Fibroblast of skin of right biceps (primary cell): Measurements from ENCODE around the gene PRKN.

ENCODE experiments used
- DNase-seq: peaks from one replicate; pipeline ENCODE4 v3.0.0-alpha.2; 2013

The PRKN gene

DNA sequence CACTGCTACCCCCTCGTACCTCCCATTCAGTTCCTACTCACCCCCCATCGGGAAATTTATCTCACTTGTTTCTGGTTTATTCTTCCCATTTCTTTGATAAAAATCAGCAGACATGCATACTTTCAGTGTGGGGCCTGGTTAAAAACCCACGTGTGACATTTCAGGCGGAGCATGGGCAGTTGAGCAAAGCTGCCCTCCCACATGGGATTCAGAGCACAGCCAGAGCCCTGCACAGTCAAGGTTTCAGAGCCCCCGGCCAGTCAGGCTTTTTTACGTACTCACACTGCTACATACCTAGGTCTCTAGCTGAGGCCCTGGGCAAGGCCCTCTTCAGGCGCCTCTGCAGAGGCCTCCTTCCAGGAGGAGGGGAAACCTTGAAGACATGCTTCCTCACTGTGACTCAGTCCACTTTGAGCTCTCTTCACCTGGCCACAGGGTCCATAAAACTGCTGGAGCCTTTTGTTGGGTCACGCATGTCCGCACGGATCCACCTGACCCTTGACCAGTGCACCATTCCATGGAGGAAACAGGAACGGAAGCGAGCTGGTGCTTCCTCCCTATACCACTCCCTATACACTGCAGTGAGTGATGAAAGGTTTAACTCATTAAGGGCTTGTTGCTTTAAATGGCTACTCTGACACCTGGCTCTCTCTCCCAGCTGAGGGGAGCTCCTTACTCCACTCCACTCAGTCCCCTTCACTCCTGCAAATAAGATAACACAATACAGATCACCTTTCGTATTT lies 713.3 kb downstream of the PRKN start:
- DNase-seq = no peak

DNA sequence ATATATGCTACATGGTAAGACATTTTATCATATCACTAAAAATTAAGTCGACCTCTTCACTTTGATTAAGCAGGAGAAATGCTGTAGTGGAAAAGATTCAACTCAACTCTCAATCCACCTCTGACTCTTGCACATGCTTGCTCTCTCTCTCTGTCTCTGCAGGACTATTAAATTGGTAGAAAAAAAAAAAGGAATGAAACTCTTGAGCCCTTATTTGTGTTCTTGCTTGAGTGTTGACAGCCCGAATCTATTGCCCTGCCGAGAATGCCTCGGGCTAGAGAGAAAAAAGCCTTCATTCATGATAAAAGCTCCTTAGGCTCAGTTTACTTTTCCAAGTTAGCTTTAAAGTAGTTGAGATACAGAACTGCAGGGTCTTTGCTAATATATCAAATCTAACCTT lies 722.2 kb downstream of the PRKN start:
- DNase-seq = no peak

DNA sequence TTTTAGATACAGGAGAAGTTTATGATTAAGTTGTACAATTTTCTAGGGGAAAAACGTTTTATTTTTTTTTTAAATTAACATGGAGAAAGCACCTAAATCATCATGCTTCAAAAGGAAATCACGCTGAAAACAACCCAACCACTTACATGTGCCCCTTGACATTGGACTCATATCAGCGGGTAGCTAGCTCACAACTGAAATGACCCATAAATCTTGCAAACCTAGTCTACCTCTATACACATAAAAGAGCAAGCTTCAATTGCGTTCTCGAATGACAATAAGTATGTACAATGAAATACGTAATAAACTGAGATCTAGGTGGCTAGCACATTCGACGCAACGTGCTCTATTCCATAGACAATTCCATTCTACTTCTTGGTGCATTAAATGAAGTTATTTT lies 730.8 kb downstream of the PRKN start:
- no peak for DNase-seq

DNA sequence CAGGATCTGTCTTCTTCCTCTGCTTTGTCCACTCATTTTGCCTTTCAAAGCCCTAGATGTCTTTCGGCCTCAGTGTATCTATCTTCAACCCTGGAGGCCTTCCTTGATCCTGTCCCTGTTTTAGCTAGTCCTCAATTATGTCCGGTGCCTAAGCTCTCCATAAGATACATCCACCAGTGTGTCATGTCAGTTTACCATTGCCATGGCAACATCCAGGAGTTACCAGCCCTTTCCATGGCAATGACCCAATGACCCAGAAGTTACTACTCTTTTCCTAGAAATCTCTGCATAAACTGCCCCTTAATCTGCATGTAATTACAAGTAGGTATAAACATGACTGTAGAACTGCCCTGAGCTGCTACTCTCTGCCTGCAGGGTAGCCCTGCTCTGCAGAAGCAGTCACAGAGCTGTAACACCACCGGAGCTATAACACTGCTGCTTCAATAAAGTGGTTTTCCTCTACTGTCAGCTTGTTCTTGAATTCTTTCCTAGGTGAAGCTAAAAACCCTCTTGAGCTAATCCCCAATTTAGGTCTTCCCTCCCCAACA lies 741.6 kb downstream of the PRKN start:
- DNase-seq = no peak

DNA sequence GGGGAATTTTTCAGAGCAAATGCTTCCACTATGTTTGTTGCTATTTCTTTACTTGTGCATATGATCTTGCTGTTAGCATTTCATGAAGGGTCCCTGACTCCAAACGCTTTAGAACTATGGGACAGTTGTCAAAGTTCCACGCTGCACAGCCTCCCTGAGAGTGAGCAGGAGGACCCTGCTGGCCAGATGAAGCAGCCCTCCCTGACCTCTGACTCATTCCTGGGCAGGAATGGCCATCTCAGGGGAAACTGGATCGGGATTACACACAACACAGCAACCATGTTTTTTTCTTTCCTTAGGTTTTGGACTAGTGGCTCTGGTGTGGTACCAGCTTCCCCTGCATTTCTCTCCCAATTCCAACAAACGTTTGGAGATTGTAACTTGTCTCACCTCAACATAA lies 742.9 kb downstream of the PRKN start:
- no peak for DNase-seq

DNA sequence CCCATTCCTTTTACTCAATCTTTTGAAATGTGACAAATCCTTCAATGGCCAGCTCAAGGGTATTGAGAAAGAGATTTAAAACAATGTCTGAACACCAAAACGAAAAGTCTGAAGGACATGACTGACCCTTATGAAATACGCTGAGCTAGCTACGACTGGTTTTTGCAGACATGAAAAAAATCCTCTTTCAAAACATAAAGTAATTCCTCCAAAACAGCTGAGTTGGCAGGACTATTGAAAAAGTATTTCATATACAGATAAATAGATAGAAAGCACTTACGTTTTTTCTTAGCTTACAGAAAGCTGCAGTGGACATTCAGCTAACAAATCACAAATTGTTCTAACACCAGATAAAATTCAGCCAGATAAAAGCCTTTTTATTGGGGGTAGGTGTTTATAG lies 751.0 kb downstream of the PRKN start:
- DNase-seq = no peak

DNA sequence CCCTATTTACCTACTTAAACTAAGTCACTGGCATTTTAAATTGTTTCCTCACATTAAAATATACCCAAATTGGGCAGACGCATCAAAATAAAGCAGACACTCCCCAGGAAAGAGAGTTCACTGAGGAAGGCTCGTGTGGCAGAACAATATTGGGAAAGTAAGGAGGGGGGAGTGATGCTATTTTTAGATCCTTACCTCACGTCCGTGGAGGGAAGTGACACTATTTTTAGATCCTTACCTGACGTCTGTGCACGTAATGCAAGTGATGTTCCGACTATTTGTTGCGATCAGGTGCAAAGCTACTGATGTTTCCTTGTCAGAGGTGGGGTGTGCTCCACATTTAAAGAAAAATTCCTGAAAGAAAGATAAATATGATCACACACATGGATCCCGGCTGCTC lies 754.5 kb downstream of the PRKN start:
- no peak for DNase-seq

DNA sequence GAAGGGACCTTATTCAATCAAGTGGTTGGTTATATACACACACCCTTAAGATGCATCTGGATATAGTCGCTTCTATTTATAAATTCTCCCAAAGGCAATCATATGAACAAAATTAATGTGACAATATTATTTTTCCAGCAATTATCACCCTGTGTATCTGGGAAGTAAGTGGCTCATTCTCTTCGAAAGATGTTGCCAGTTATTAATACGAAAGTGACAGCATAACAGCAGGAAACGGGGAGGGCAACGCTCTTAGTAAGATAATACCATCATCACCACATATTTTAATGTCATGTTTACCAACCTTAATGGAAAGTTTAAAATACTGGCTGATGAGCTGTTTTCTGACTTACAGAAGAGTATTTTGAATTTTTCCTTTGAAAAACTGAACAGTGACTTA lies 756.5 kb downstream of the PRKN start:
- no peak for DNase-seq

DNA sequence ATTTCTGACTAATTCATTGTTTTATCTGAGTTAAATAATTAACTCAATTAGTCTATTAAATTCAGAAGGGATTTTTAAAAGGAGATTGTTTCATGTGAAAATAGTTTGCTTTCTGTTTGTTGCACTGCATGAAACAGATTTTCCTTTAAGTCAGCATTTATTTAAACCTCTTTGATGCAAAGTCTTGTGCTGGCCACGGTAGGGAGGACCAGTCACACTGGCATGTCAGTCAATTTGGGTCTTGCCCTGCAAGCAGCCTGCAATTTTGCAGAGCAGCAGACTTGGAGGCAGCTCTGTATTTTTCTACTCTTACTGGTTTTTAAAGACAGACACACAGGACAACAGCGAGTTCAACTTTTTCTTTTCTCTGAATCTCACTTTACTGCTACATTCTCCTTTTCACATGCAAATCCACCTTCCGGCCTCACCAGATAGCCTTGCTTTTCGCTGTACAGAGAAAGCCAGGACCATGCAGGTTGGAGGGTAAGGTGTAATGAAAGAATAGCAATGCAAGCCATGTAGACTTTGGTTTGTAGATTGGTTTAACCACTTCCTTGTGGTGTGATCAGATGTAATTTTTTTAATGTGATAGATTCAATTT lies 763.8 kb downstream of the PRKN start:
- DNase-seq = no peak

DNA sequence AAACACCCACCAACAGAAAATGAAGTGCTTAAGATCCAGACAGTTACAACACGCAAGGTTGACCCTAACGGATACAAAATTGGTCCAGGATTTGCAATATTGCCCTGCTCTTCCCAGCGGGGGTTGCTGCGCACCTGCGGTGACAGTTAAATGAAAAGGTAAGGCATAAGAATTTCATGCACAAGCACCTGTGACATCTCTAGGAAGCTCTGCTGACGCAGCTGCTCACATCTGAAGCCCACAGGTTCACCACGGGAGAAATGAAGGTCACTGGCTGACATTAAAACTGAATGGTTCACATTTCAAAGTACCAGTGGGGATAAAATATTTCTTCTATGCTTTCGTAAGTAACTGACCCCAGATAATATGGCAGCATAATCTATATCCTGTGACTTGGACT lies 764.4 kb downstream of the PRKN start:
- no peak for DNase-seq

DNA sequence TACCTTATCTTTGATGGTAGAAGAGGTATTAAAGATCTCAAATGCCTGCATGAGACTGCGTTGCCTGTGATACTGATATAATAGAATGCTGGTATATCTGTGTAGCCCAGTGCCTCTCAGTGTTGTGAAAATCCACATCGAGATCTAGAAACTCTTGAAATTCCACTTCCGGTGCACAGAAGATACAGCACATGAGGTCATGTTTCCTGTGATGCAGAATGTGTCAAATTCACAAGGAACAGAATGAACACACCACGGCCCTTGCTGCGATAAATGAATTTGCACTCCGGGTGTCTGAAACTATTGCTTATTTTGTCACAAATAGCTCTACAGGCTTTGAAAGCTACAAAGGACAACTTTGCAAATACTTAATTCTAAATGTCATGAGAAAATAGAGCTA lies 765.8 kb downstream of the PRKN start:
- no peak for DNase-seq

DNA sequence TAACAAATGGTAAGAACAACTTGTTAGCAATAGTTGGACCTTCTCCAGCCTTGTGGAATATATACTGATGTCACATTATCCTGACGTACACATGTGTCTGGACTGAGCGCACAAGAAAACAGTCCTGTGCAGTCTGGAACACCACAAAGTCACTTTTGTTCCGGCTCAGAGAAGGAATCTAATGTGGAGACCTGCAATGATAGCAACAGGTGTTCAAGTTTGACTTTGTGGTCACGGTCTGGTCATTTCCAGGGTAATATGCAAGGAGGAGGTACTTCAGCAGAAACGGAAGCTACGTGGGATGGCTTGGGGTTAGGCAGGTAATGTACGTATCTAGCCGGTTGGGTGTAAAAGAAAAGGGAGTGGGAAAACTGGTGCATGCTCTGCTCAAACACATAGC lies 766.5 kb downstream of the PRKN start:
- no peak for DNase-seq

DNA sequence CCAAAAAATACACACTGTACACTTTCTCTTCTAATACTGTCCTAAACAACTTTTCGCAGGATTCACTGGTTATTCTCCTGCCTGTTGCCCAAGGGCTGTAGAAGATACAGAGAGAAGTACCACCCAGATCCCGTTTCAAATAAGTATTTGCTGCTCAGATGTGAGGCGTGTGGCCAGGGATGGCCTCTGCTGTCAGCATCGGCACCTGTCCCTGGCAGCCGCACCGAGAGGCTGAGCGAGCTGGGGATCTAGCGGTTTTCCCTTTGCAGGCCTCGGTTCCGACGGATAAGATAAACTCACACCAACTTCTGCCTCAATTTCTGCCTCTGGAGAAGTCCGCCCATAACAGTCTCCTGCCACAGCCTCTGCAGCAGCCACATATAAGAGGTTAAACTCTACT lies 768.5 kb downstream of the PRKN start:
- DNase-seq = no peak

DNA sequence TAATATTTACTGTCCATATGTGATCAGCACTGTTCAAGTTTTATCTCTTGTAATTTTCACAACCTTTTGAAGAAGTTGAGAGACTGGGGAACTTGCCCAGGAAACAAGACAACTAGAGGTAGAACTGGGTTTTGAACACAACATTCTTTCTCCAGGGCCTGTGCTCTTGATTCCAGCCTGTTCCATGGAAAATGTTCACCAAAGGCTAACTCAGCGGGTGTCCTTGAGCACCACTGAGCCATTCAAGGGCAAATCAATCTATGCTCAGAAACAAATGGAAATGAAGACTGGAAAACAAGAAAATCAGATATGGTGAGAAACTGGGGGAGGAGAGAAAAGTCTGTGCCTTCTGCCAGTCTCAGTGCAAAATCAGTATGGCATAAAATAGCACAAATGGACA lies 771.5 kb downstream of the PRKN start:
- DNase-seq = no peak

DNA sequence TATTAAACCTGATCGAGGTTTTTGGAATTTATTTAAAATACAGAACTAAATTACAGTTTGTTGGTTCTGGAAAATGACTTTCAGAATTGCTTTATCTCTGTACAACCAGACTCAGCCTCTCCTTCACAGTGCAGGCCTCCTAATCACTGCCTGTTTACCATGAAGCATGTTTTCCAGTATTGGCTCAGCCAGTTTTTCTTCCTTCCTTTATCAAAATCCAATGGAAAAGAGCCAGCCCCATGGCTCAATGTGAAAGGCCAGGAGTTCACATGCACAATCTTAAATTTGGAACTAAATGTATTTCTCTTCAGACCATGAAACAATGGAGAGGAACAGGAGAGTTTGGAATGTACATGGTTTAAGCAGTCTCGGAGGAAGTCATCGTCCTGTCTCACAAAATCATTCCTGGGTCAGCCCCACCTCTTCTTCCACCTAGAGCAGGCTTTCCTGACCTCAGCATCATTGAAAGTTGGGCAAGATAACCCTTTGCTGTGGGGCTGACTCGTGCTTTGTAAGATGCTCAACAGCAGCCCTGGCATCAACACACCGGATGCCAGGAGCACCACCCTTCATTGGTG lies 772.8 kb downstream of the PRKN start:
- DNase-seq = no peak

DNA sequence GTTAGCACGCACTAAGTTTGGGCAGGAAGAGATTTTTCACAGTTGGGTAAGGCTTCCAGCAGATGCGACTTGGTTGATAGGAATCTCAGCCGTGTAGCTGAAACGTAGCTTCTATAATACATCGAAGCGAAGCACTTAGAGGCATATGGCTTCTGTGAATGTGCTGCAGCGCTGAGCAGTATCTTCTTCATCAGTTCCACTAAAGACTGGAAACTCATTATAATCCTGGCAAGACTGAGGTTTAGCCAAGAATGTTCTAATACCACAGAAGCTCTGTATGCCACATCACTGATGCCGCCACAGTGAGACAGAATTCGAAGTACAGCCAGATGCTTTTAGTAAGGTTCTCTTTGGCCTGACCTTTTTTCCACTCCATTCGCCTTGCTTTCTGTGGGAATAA lies 773.5 kb downstream of the PRKN start:
- peak; percentile 19 for DNase-seq

DNA sequence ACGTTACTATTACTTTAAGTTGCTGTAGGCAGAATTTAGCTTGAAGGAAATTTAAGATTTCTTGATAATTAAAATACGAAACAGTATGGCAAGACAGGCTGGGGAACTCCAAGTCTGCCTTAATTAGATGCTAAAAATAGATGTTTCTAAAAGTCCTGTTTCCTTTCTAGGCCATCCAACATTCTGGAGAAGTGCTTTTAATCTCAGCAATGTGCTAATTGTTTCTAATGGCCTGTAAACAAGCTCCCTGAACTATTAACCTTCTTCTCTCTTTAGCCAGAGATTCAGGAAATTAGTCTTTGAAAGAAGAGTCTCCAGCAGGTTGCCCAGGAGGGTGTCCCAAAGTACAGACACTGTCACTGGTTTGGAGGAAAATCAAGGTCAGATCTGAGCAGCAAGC lies 776.4 kb downstream of the PRKN start:
- no peak for DNase-seq

DNA sequence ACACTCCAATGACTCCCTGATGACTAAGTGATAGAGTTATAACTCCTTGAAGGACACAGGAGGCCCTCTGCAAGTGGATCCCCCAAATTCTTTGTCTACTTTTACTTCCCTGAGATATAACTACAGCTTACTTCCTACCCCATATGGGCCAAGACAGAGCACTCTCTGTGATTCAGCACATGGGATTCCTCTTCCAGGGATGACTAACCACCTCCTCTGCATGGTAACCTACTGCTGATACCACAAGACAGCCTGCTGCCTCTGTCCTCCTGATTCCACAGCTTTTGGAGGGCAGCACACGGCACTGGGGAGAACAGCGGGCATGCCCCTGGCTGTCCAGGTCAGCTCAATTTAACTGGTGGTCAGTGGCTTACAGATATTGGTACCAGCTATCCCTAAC lies 778.0 kb downstream of the PRKN start:
- peak; percentile 49 for DNase-seq

DNA sequence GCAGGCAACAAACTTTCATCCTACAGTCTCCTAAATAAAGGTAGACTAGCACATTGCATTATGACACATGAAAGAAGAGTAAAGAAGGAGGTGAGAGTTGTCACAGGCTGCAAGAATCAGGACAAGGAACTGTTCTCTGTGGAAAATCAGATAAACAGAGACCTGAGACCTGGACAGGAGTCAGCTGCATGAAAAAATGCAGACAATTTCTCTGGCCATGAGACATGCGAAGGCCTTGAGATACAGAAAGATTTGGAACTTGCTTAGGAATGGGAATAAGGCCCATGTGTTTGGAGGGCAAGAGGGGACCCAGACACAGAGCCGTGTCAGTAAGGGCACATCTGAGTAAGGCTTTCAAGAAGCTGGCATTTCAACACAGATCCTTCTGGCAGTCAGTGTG lies 779.1 kb downstream of the PRKN start:
- DNase-seq = no peak

DNA sequence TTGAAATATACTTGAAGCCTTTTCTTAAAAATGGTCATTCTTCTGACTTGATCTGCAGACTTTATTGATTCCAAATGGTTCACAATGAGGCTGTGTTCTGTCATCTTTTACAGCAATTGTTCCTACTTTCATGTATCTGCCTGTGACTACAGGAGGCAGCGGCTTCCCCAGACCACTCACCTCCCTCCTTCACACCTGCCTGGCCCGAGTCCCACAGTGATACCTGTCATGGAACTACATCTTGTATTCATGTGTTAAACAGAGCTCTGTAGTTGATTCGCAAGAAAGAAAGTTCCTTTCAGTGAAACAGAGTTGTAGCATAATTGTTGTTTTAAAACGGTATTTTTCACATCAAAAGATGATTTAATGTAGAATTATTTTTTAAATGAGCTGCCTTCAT lies 780.2 kb downstream of the PRKN start:
- DNase-seq = no peak

DNA sequence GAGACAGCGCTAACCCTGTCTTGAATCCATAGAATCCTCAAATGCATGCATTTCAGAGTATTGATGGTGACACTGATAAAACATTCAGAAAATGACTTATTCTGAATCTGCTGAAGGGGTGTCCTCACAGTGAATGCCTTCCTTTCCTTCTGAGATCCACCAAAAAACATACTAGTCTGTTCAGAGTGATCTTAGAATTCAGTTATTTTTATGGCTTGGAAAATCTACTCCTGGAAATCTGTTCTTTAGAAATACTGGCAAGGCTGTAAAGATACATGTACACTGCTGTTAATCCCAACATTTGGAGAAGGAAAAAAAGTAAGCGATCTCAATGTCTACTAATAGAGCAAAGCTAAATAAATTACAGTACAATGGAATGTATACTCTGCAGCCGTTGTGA lies 781.1 kb downstream of the PRKN start:
- DNase-seq = no peak

DNA sequence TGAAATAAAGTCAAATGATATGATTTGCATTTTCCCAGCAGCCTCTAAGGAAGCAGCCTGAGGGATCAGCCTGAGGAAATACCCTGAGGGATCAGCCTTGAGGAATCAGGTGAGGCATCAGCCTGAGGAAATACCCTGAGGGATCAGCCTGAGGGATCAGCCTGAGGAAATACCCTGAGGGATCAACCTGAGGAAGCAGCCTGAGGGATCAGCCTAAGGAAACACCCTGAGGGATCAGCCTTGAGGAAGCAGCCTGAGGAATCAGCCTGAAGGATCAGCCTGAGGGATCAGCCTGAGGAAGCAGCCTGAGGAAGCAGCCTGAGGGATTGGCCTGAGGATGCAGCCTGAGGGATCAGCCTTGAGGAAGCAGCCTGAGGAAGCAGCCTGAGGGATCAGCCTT lies 784.0 kb downstream of the PRKN start:
- DNase-seq = no peak

DNA sequence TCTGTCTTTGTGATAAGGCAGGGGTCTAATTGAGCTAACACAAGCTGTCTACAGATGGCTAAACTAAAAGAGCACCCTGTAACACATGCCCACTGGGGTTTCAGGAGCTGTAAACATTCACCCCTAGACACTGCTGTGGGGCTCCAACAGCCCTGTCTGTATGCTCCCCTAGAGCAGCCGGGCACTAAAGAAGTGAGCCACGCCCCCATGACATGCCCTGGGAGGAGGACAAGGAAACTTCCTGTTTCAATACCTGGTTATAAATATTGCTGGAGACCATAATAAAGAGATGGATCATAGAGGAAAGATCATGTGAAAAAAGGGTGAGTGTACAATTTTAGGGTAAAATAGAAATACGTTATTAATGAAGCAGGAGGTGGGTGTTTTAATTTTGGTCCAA lies 786.0 kb downstream of the PRKN start:
- no peak for DNase-seq

DNA sequence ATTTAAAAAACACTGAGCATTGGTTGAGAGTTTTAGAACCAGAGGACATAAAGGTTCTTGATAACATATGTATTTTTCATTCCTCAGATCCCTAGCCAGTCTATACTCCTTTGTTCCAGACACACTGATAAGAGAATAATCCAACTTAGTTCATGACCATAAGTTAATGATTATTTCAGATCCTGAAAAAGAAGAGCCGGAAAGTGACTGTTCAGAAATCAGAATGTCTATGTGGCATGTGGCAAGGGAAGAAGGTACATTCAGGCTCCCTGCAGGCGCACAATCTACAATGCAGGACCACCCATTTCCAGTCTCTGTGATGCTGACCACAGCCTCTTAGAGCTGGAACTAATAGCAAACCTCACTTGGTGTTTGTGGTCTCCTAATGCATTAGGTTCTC lies 787.0 kb downstream of the PRKN start:
- DNase-seq = no peak

DNA sequence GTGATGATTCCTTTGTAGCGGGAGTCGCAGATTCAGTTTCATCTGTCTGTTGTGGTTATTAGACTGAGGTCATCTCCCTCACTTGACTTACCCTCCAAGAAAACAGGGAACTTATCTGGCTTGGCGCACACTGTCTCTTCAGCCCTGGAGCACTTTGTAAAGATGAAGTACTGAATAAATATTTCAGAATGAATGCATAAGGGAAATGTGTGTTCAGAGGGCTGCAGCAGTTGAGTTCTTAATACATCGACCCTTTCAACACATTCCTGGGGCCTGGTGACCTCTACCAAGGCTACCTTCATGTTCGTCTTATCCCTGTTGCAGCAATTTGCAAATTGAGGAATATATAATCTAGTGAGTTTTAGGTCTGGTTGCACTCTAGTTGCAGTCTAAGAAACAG lies 801.2 kb downstream of the PRKN start:
- no peak for DNase-seq
